GM18867 (cell line): Measurements from ENCODE around the gene L1CAM.

ENCODE experiments used
- ATAC-seq: cut with Tn5 transposase; IDR thresholded peaks from one replicate; pipeline ENCODE4 v1.9.1; 2021; ENCODE audit warnings: mild to moderate bottlenecking, moderate library complexity; ENCODE audit not compliant: unreplicated experiment

Gene L1CAM

GRCh38 chrX:153866302-153867019, 19.5 kb downstream of the L1CAM start:
- ATAC-seq = no peak

GRCh38 chrX:153865685-153866084, 20.3 kb downstream of the L1CAM start:
- ATAC-seq = no peak

- ATAC-seq = no peak
These were observed 20.7 kb downstream of the L1CAM start for GRCh38 chrX:153865321-153865580.

GRCh38 chrX:153864561-153865320, 21.2 kb downstream of the L1CAM start:
- no peak for ATAC-seq

- ATAC-seq = no peak
These were observed 21.9 kb downstream of the L1CAM start for GRCh38 chrX:153864101-153864500.

GRCh38 chrX:153863251-153863991, 22.6 kb downstream of the L1CAM start:
- ATAC-seq = no peak

GRCh38 chrX:153862369-153863250, 23.4 kb downstream of the L1CAM start:
- ATAC-seq = no peak

- ATAC-seq = no peak
These were observed 24.2 kb downstream of the L1CAM start for GRCh38 chrX:153861733-153862310.

GRCh38 chrX:153861151-153861550, 24.8 kb downstream of the L1CAM start:
- no peak for ATAC-seq

GRCh38 chrX:153857348-153857903, 28.5 kb downstream of the L1CAM start:
- ATAC-seq = no peak

GRCh38 chrX:153854702-153855101, 31.3 kb downstream of the L1CAM start:
- ATAC-seq = no peak

- ATAC-seq = no peak
These were observed 32.1 kb downstream of the L1CAM start for GRCh38 chrX:153853902-153854267.

GRCh38 chrX:153853180-153853901, 32.6 kb downstream of the L1CAM start:
- no peak for ATAC-seq

- ATAC-seq = no peak
These were observed 34.0 kb downstream of the L1CAM start for GRCh38 chrX:153851981-153852380.

- no peak for ATAC-seq
These were observed 37.6 kb downstream of the L1CAM start for GRCh38 chrX:153848325-153848724.

- no peak for ATAC-seq
These were observed 40.1 kb downstream of the L1CAM start for GRCh38 chrX:153845842-153846241.

- ATAC-seq = no peak
These were observed 40.8 kb downstream of the L1CAM start for GRCh38 chrX:153845195-153845594.

- ATAC-seq = no peak
These were observed 41.4 kb downstream of the L1CAM start for GRCh38 chrX:153844509-153845082.

- ATAC-seq = no peak
These were observed 49.1 kb downstream of the L1CAM start for GRCh38 chrX:153836921-153837320.
